Panc1 (cell line): ENCODE results near the gene OPTC. TPM values are rescaled to one million over a fixed set of nuclear protein-coding genes. Genes with fewer than 3 reads are reported as not detected.

Experiments used
- ATAC-seq: fragments of 200-7000 bp; cut with Tn5 transposase; 2 replicates; pipeline ENCODE4 v1.9.1; 2020; ENCODE audit warnings: mild to moderate bottlenecking, moderate library complexity
- BruUV-seq: library from RNA; stranded (reverse); fragments of 400-500 nt; replicated peaks from 2 replicates; lab custom pipeline; 2021; lab: Mats Ljungman, UMichigan
- CTCF ChIA-PET: fragments of 300-600 bp; sonication (Branson Sonifier 250); formaldehyde crosslinking; loops from one replicate; lab custom pipeline; 2022; ENCODE audit warnings: antibody characterized with exemption; lab: Charles Lee
- POLR2A ChIA-PET: fragments of 300-600 bp; sonication (Branson Sonifier 250); formaldehyde crosslinking; loops from one replicate; lab custom pipeline; 2022; ENCODE audit warnings: antibody characterized with exemption; lab: Charles Lee
- DNase-seq: peaks from one replicate; pipeline ENCODE4 v3.0.0-alpha.2; 2010; ENCODE audit warnings: low read depth, low spot score
- H3K27ac ChIP-seq: 2 replicates; pipeline ENCODE4 v1.5.1; 2011; ENCODE audit warnings: mild to moderate bottlenecking, low read length, inconsistent platforms
- H3K27me3 ChIP-seq: fragments of 200-500 bp; sonication (Bioruptor generic); 2 replicates; pipeline ENCODE4 v1.6.0; 2014; ENCODE audit warnings: low read length, inconsistent platforms; ENCODE audit not compliant: control insufficient read depth, insufficient read depth
- H3K36me3 ChIP-seq: fragments of 200-500 bp; sonication (Bioruptor generic); 2 replicates; pipeline ENCODE4 v1.5.1; 2014; ENCODE audit warnings: inconsistent platforms, mild to moderate bottlenecking, low read length, moderate library complexity; ENCODE audit not compliant: control insufficient read depth, insufficient read depth
- H3K4me1 ChIP-seq: 2 replicates; pipeline ENCODE4 v1.5.1; 2011; ENCODE audit warnings: inconsistent platforms, mild to moderate bottlenecking, low read length, moderate library complexity; ENCODE audit not compliant: control insufficient read depth, insufficient read depth
- H3K4me3 ChIP-seq, 2 experiments: 2 replicates each; pipeline ENCODE4 v1.5.1; 2011 to 2012; ENCODE audit warnings: low read depth in 2 of 2, low read length in 2 of 2, mild to moderate bottlenecking in 2 of 2, inconsistent platforms in 1 of 2, moderate library complexity in 1 of 2
- H3K9me3 ChIP-seq: fragments of 200-500 bp; sonication (Bioruptor generic); 2 replicates; pipeline ENCODE4 v1.5.1; 2014; ENCODE audit warnings: low read depth, mild to moderate bottlenecking, inconsistent platforms, low read length, moderate library complexity; ENCODE audit not compliant: control insufficient read depth, insufficient read depth
- CTCF ChIP-seq: fragments of 450-650 bp; IDR thresholded peaks from 2 replicates; pipeline ENCODE4 v1.5.1; 2017; ENCODE audit warnings: mild to moderate bottlenecking
- POLR2AphosphoS5 ChIP-seq: IDR thresholded peaks from 2 replicates; pipeline ENCODE4 v1.6.1; 2012; ENCODE audit warnings: mild to moderate bottlenecking, low read depth, low read length, moderate library complexity
- SIN3A ChIP-seq: IDR thresholded peaks from 2 replicates; pipeline ENCODE4 v1.6.1; 2012; ENCODE audit warnings: low read depth, mild to moderate bottlenecking, low read length, moderate library complexity, borderline replicate concordance; ENCODE audit not compliant: insufficient read depth
- TCF7L2 ChIP-seq: IDR thresholded peaks from 2 replicates; pipeline ENCODE4 v1.6.1; 2011; ENCODE audit warnings: mild to moderate bottlenecking, low read depth, low read length, inconsistent platforms
- in situ Hi-C: cut with HindIII; loops from 2 replicates; pipeline ENCODE4 v1.10.0; 2016; ENCODE audit warnings: low sequenced_read_pairs, low pct_unique_long_range_greater_than_20kb
- intact Hi-C: fragments of 100-400 bp; cut with micrococcal nuclease; formaldehyde crosslinking; loops from one replicate; pipeline ENCODE4 v1.10.0; 2022; ENCODE audit not compliant: unreplicated experiment
- total RNA-seq: library from RNA; stranded (reverse); gene quantifications from one replicate; pipeline ENCODE4 v1.2.1, GENCODE V29; 2021; ENCODE audit not compliant: unreplicated experiment
- TF ChIP-seq, protein P1 (sequence below), 2 experiments: IDR thresholded peaks; 2 replicates each; pipeline ENCODE4 v1.6.1; 2011 to 2012; ENCODE audit warnings: low read depth in 2 of 2, control low read depth in 1 of 2, low read length in 1 of 2, mild to moderate bottlenecking in 1 of 2, moderate library complexity in 1 of 2; ENCODE audit not compliant: insufficient read depth in 1 of 2

OPTC gene
- total RNA-seq, 1 experiment from 2014 or later = not detected

DNA sequence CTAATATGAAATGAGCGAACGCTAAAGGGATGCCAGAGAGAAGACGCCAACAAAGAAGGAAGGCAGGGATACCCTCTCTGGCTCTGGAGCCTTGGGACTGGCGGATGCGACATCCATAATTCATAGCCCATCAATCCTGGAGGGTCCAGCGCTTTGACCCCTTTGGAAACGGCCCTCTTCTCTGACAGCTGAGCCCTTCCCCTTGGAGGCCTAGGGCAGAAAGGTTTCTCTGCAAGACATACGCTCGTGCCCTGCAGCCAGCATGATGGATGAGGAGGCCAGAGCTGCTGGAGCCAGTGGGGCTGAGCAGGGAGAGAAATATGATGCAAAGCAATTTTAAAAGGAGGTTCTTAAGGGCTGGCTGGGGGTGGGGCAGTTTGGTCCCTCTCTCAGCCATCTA, 22.2 kb downstream of the OPTC start:
- H3K27ac ChIP-seq = no peak overlapping the region
- CTCF ChIA-PET = no interaction called here
- DNase-seq = no peak
- no peaks in the 10 kb centered on the region for H3K36me3 ChIP-seq
- H3K4me1 ChIP-seq = peaks cover 14% of the 10 kb centered on the region
- H3K4me3 ChIP-seq = no peak overlapping the region
- intact Hi-C loops (loop anchor here (10.0 kb wide), 1 partner anchor 109 kb away; the partner anchor contains the start of gene ATP2B4), in situ Hi-C loops (no loop called here)
- no peak for ATAC-seq
- POLR2A ChIA-PET = no interaction called here
- no peaks in the 10 kb centered on the region for H3K9me3 ChIP-seq
- no TSS peak for BruUV-seq
- no peaks in the 10 kb centered on the region for H3K27me3 ChIP-seq
- TF ChIP-seq CTCF (no peak), POLR2AphosphoS5 (no peak), SIN3A (no peak), TCF7L2 (no peak)
- TF ChIP-seq, protein P1, sequence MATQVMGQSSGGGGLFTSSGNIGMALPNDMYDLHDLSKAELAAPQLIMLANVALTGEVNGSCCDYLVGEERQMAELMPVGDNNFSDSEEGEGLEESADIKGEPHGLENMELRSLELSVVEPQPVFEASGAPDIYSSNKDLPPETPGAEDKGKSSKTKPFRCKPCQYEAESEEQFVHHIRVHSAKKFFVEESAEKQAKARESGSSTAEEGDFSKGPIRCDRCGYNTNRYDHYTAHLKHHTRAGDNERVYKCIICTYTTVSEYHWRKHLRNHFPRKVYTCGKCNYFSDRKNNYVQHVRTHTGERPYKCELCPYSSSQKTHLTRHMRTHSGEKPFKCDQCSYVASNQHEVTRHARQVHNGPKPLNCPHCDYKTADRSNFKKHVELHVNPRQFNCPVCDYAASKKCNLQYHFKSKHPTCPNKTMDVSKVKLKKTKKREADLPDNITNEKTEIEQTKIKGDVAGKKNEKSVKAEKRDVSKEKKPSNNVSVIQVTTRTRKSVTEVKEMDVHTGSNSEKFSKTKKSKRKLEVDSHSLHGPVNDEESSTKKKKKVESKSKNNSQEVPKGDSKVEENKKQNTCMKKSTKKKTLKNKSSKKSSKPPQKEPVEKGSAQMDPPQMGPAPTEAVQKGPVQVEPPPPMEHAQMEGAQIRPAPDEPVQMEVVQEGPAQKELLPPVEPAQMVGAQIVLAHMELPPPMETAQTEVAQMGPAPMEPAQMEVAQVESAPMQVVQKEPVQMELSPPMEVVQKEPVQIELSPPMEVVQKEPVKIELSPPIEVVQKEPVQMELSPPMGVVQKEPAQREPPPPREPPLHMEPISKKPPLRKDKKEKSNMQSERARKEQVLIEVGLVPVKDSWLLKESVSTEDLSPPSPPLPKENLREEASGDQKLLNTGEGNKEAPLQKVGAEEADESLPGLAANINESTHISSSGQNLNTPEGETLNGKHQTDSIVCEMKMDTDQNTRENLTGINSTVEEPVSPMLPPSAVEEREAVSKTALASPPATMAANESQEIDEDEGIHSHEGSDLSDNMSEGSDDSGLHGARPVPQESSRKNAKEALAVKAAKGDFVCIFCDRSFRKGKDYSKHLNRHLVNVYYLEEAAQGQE (IDR thresholded peaks at IDR 0.05; ENCODE audit: insufficient read depth in 1 of 2, low read depth in 2 of 2, low read length in 1 of 2) = no peak

DNA sequence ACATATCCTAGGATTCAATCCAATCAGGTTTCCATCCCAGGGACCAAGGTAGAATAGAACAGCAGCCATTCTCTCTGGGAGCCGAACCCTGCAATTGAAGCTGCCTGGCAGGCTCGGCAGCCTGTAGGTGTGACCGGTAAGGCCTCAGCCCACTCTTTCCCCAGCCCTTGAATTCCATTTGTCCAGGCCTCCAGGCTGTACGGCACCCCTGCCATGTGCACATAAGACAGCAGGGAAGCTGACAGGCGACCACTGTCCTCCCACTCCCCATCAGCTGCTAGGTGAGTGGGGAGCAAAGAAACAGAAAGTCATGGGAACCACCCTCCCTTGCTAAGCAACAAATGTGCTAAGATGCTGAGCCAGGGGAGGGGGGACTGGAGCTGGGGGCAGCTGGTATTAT, 23.0 kb downstream of the OPTC start:
- in situ Hi-C loops = no loop called here
- BruUV-seq = no TSS peak
- H3K4me1 ChIP-seq = peaks cover 14% of the 10 kb centered on the region

More for the DNA sequence above, 23.0 kb downstream of the OPTC start:
- CTCF ChIA-PET = no interaction called here
- H3K27ac ChIP-seq = no peak overlapping the region
- H3K9me3 ChIP-seq = no peaks in the 10 kb centered on the region
- DNase-seq = no peak
- intact Hi-C loops = loop anchor here (10.0 kb wide), 1 partner anchor 108 kb away; the partner anchor contains the start of gene ATP2B4
- no peak overlapping the region for H3K4me3 ChIP-seq
- no peaks in the 10 kb centered on the region for H3K27me3 ChIP-seq
- H3K36me3 ChIP-seq = no peaks in the 10 kb centered on the region
- ATAC-seq = no peak
- TF ChIP-seq SIN3A = no peak
- no peak for TF ChIP-seq POLR2AphosphoS5
- TF ChIP-seq, protein P1 (IDR thresholded peaks at IDR 0.05; ENCODE audit: insufficient read depth in 1 of 2, low read depth in 2 of 2, low read length in 1 of 2) = no peak
- no peak for TF ChIP-seq CTCF
- TF ChIP-seq TCF7L2 = no peak
- POLR2A ChIA-PET = interaction anchor here (0.5 kb wide), 1 partner anchor 298 kb away, joined by 3 read pairs; no protein-coding TSS in a partner anchor
